ENCODE results near the gene CREBBP.

The CREBBP gene

GRCh38 chr16:3736116-3736515 lies 144.4 kb downstream of the CREBBP start:
- no peak for TF ChIP-seq CTCF (IDR thresholded peaks at IDR 0.05; ENCODE audit: low read depth, low read length)
- no peak for DNase-seq (ENCODE audit: low read depth in 2 of 2)
- no peak overlapping the region for H3K4me3 ChIP-seq (replicated peaks in 1 of 2; ENCODE audit: low read depth in 2 of 2, low read length in 2 of 2)

GRCh38 chr16:3735541-3735940 lies 145.0 kb downstream of the CREBBP start:
- no peak for DNase-seq (ENCODE audit: low read depth in 2 of 2)
- no peak for TF ChIP-seq CTCF (IDR thresholded peaks at IDR 0.05; ENCODE audit: low read depth, low read length)
- H3K4me3 ChIP-seq (replicated peaks in 1 of 2; ENCODE audit: low read depth in 2 of 2, low read length in 2 of 2) = no peak overlapping the region

- TF ChIP-seq CTCF (IDR thresholded peaks at IDR 0.05; ENCODE audit: low read depth, low read length) = no peak
- no peak for DNase-seq (ENCODE audit: low read depth in 2 of 2)
- H3K4me3 ChIP-seq (replicated peaks in 1 of 2; ENCODE audit: low read depth in 2 of 2, low read length in 2 of 2) = no peak overlapping the region
These were observed 145.7 kb downstream of the CREBBP start for GRCh38 chr16:3734758-3735221.

DNA sequence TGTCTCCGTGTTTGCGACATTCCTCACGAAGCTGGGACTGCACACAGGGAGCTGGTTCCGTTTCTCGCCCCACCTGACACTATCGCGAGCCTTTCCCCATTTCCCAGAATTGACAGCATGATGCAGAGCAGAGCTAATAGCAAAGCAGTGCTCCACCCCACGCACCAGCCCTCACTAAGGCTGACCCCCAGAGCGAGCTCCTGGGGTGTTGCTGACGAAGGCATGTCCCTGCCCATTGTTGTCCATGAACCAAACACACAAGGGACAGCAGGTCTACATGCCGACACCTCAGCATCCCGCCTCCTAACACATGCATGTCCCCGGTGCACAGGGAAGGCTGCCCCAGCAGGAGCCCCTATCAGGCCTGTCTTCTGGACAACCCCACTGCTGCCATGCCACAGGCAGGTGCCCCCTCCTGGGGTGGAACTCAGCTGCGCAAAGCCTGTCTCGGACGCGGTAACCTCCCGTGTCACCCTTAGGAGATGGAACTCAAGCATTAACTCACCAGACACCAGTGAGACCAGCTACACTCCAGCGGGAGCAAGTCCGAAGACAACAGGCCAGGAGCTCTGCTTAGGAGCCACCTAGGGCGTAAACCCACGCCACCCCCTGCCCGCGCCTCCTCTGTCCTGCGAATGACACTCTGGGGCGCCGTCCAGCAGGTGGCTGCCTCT lies 146.3 kb downstream of the CREBBP start:
- no peak for TF ChIP-seq CTCF (IDR thresholded peaks at IDR 0.05; ENCODE audit: low read depth, low read length)
- no peak for DNase-seq (ENCODE audit: low read depth in 2 of 2)
- H3K4me3 ChIP-seq (replicated peaks in 1 of 2; ENCODE audit: low read depth in 2 of 2, low read length in 2 of 2) = no peak overlapping the region

DNA sequence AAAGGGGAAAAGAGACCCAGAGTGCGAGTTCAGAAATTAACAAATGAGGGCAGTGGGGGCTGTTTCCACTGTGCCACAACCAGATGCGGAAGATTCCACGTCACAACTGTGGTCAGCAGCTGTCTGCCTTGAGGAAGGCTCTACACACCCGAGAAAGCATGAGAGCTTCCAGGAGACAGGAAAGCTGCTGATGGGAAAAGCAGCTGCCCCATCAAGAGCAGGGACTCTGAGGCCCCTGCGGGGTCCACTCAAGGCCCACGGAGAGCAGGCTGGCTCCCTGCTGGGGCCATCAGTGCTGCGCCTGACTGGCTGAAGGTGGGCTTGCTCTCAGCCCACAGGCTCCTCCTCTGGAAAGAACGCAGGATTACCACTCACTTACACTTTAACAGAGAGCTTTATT lies 148.3 kb downstream of the CREBBP start:
- no peak overlapping the region for H3K4me3 ChIP-seq (replicated peaks in 1 of 2; ENCODE audit: low read depth in 2 of 2, low read length in 2 of 2)
- TF ChIP-seq CTCF (IDR thresholded peaks at IDR 0.05; ENCODE audit: low read depth, low read length) = no peak
- DNase-seq (ENCODE audit: low read depth in 2 of 2) = no peak

- H3K4me3 ChIP-seq (replicated peaks in 1 of 2; ENCODE audit: low read depth in 2 of 2, low read length in 2 of 2) = no peak overlapping the region
- TF ChIP-seq CTCF (IDR thresholded peaks at IDR 0.05; ENCODE audit: low read depth, low read length) = no peak
- DNase-seq (ENCODE audit: low read depth in 2 of 2) = no peak
These were observed 149.2 kb downstream of the CREBBP start for GRCh38 chr16:3731126-3731935.

All from cardiac fibroblast (primary cell).